OCI-LY7 (cell line): ENCODE data around the gene TMEM132A. TPM values are rescaled to one million over a fixed set of nuclear protein-coding genes. Genes with fewer than 3 reads are reported as not detected.

Experiments
- BruUV-seq: library from RNA; stranded (reverse); fragments of 400-500 nt; replicated peaks from 2 replicates; lab custom pipeline; 2021; lab: Mats Ljungman, UMichigan
- CTCF ChIA-PET: fragments of 300-600 bp; sonication (Branson Sonifier 250); formaldehyde crosslinking; loops from one replicate; lab custom pipeline; 2022; ENCODE audit warnings: antibody characterized with exemption; ENCODE audit not compliant: unreplicated experiment; lab: Charles Lee
- POLR2A ChIA-PET: fragments of 300-600 bp; sonication (Branson Sonifier 250); formaldehyde crosslinking; loops from one replicate; lab custom pipeline; 2022; ENCODE audit warnings: antibody characterized with exemption; lab: Charles Lee
- DNase-seq: peaks from one replicate; pipeline ENCODE4 v3.0.0-alpha.2; 2015; ENCODE audit warnings: low spot score
- H2AFZ ChIP-seq: fragments of 200-600 bp; sonication (generic), shearing (Covaris generic); 2 replicates; pipeline ENCODE4 v1.6.1; 2014; ENCODE audit warnings: mild to moderate bottlenecking, antibody characterized with exemption, low read length, moderate library complexity
- H3K27ac ChIP-seq: fragments of 200-600 bp; sonication (generic); 2 replicates; pipeline ENCODE4 v1.5.1; 2014; ENCODE audit warnings: mixed run types, low read depth, mild to moderate bottlenecking, moderate library complexity, low read length, inconsistent platforms; ENCODE audit not compliant: poor library complexity, severe bottlenecking
- H3K36me3 ChIP-seq: fragments of 200-600 bp; sonication (generic); 2 replicates; pipeline ENCODE4 v1.6.1; 2014; ENCODE audit warnings: mild to moderate bottlenecking, antibody characterized with exemption, low read length, moderate library complexity, mixed read lengths; ENCODE audit not compliant: insufficient read depth
- H3K4me1 ChIP-seq: fragments of 200-600 bp; sonication (generic); 2 replicates; pipeline ENCODE4 v1.5.1; 2014; ENCODE audit warnings: mild to moderate bottlenecking, low read length; ENCODE audit not compliant: insufficient read depth, poor library complexity, severe bottlenecking
- H3K4me2 ChIP-seq: fragments of 200-600 bp; sonication (generic); 2 replicates; pipeline ENCODE4 v1.6.1; 2014; ENCODE audit warnings: mild to moderate bottlenecking, low read length
- H3K4me3 ChIP-seq: fragments of 200-600 bp; sonication (generic); 2 replicates; pipeline ENCODE4 v1.5.1; 2014; ENCODE audit warnings: mild to moderate bottlenecking, low read depth, low read length; ENCODE audit not compliant: poor library complexity, severe bottlenecking
- H3K79me2 ChIP-seq: fragments of 200-600 bp; sonication (generic); 2 replicates; pipeline ENCODE4 v1.6.1; 2016; ENCODE audit warnings: low read depth, mild to moderate bottlenecking, low read length, moderate library complexity, mixed read lengths; ENCODE audit not compliant: insufficient read depth
- H3K9me2 ChIP-seq: fragments of 200-600 bp; sonication (generic); 2 replicates; pipeline ENCODE4 v1.6.1; 2016; ENCODE audit warnings: mild to moderate bottlenecking, low read length, mixed read lengths; ENCODE audit not compliant: insufficient read depth
- H3K9me3 ChIP-seq: fragments of 200-600 bp; sonication (generic); 2 replicates; pipeline ENCODE4 v1.6.1; 2014; ENCODE audit warnings: mild to moderate bottlenecking, mixed run types, low read length, mixed read lengths
- H4K20me1 ChIP-seq: fragments of 200-600 bp; sonication (generic); 2 replicates; pipeline ENCODE4 v1.6.1; 2014; ENCODE audit warnings: mild to moderate bottlenecking, antibody characterized with exemption, low read length, moderate library complexity, mixed read lengths; ENCODE audit not compliant: insufficient read depth
- CTCF ChIP-seq: fragments of 200-600 bp; sonication (generic); conservative IDR thresholded peaks from 2 replicates; pipeline ENCODE4 v1.5.1; 2014; ENCODE audit warnings: mild to moderate bottlenecking, antibody characterized with exemption, low read length, moderate library complexity, mixed read lengths
- EZH2phosphoT487 ChIP-seq: fragments of 200-600 bp; sonication (generic); IDR thresholded peaks from 2 replicates; pipeline ENCODE4 v1.6.1; 2018; ENCODE audit warnings: low read depth, borderline replicate concordance, mild to moderate bottlenecking, mixed run types, antibody characterized with exemption, low read length, moderate library complexity, mixed read lengths
- intact Hi-C: fragments of 100-400 bp; cut with micrococcal nuclease; formaldehyde crosslinking; loops from one replicate; pipeline ENCODE4 v1.10.0; 2022; ENCODE audit not compliant: unreplicated experiment
- total RNA-seq, 2 experiments: library from RNA; depleted of rRNA in 1 of 2; stranded (reverse); fragments of >200 nt in 1 of 2; shearing (Covaris generic) in 1 of 2; gene quantifications; 2 replicates each; pipeline ENCODE4 v1.2.3, GENCODE V29; 2014 to 2022

The TMEM132A gene
- total RNA-seq, 2 experiments from 2014 or later = 5.5 to 8.9 TPM

GRCh38 chr11:60931917-60932316 is 7.7 kb downstream of the TMEM132A start:
- H3K27ac ChIP-seq = peak overlapping the region; percentile 75
- peaks cover 29% of the 10 kb centered on the region for H3K4me1 ChIP-seq
- H3K9me2 ChIP-seq = no peaks in the 10 kb centered on the region
- intact Hi-C loops = no loop called here
- H3K36me3 ChIP-seq = no peaks in the 10 kb centered on the region
- H2AFZ ChIP-seq = peak overlapping the region; percentile 68; the same call in 1 of the 2 replicates
- ChIA-PET POLR2A (interaction anchor here (0.7 to 3.0 kb wide), 7 partner anchors 9 to 89 kb away, joined by 3 to 14 read pairs (median 7); partner anchors contain the start of gene TMEM109), CTCF (no interaction called here)
- DNase-seq = peak; percentile 48
- H3K79me2 ChIP-seq = no peaks in the 10 kb centered on the region
- no peak for TF ChIP-seq EZH2phosphoT487
- TF ChIP-seq CTCF = no peak
- BruUV-seq = no TSS peak
- no peaks in the 10 kb centered on the region for H3K9me3 ChIP-seq
- H4K20me1 ChIP-seq = no peaks in the 10 kb centered on the region
- H3K4me2 ChIP-seq = peak overlapping the region; percentile 69
- peak overlapping the region; percentile 21 for H3K4me3 ChIP-seq

- Histone ChIP-seq H3K27ac (peak overlapping the region; percentile 75), H3K4me3 (peak overlapping the region; percentile 22), H3K4me1 (peaks cover 29% of the 10 kb centered on the region), H3K9me3 (no peaks in the 10 kb centered on the region), H3K36me3 (no peaks in the 10 kb centered on the region), H2AFZ (peak overlapping the region; percentile 52; the same call in 1 of the 2 replicates), H3K9me2 (no peaks in the 10 kb centered on the region), H3K79me2 (no peaks in the 10 kb centered on the region), H3K4me2 (peak overlapping the region; percentile 69), H4K20me1 (no peaks in the 10 kb centered on the region)
- ChIA-PET POLR2A (interaction anchor here (0.8 to 3.0 kb wide), 6 partner anchors 10 to 19 kb away, joined by 3 to 14 read pairs (median 6); partner anchors contain the start of gene TMEM109), CTCF (no interaction called here)
- TSS peak; percentile 55 for BruUV-seq
- intact Hi-C loops = no loop called here
- no peak for TF ChIP-seq EZH2phosphoT487
- no peak for TF ChIP-seq CTCF
- DNase-seq = peak; percentile 82
Observed at GRCh38 chr11:60932605-60933356, 8.5 kb downstream of the TMEM132A start.
